C4-2B (cell line): ENCODE measurements around the gene CFAP46.

Experiments
- ZFX ChIP-seq: fragments of 450-650 bp; IDR thresholded peaks from 2 replicates; pipeline ENCODE4 v1.6.1; 2017
- TF ChIP-seq, protein P1 (sequence below): fragments of 450-650 bp; conservative IDR thresholded peaks from 2 replicates; pipeline ENCODE4 v1.5.1; 2017; ENCODE audit warnings: mild to moderate bottlenecking

- TF ChIP-seq, protein P1, sequence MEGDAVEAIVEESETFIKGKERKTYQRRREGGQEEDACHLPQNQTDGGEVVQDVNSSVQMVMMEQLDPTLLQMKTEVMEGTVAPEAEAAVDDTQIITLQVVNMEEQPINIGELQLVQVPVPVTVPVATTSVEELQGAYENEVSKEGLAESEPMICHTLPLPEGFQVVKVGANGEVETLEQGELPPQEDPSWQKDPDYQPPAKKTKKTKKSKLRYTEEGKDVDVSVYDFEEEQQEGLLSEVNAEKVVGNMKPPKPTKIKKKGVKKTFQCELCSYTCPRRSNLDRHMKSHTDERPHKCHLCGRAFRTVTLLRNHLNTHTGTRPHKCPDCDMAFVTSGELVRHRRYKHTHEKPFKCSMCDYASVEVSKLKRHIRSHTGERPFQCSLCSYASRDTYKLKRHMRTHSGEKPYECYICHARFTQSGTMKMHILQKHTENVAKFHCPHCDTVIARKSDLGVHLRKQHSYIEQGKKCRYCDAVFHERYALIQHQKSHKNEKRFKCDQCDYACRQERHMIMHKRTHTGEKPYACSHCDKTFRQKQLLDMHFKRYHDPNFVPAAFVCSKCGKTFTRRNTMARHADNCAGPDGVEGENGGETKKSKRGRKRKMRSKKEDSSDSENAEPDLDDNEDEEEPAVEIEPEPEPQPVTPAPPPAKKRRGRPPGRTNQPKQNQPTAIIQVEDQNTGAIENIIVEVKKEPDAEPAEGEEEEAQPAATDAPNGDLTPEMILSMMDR, result no peak
- TF ChIP-seq ZFX, result no peak
Measured at GRCh38 chr10:132906836-132907235, 35.5 kb downstream of the CFAP46 start.
